PFSK-1 (cell line): ENCODE measurements around the gene PNKD.

Experiments
- FOXP2 ChIP-seq: optimal IDR thresholded peaks from 2 replicates; pipeline ENCODE3; 2011; ENCODE audit warnings: borderline replicate concordance, control low read depth, inconsistent platforms; ENCODE audit not compliant: insufficient read depth; ENCODE audit errors: extremely low read length, extremely low read depth
- POLR2AphosphoS5 ChIP-seq: IDR thresholded peaks from 2 replicates; pipeline ENCODE4 v1.6.1; 2012; ENCODE audit warnings: low read depth, mild to moderate bottlenecking, control low read depth, low read length, moderate library complexity
- SIN3A ChIP-seq: IDR thresholded peaks from 2 replicates; pipeline ENCODE4 v1.6.1; 2012; ENCODE audit warnings: mild to moderate bottlenecking, low read length, moderate library complexity, borderline replicate concordance; ENCODE audit not compliant: insufficient read depth
- TAF1 ChIP-seq: IDR thresholded peaks from 2 replicates; pipeline ENCODE4 v1.6.1; 2012; ENCODE audit warnings: low read length, control low read depth, borderline replicate concordance; ENCODE audit not compliant: insufficient read depth
- TF ChIP-seq, protein P1 (sequence below), 2 experiments: IDR thresholded peaks; 2 replicates each; pipeline versions ENCODE4 v1.6.1 to v1.8.0; 2011 to 2012; ENCODE audit warnings: low read depth in 2 of 2, low read length in 2 of 2, control low read depth in 1 of 2, inconsistent platforms in 1 of 2, mild to moderate bottlenecking in 1 of 2, moderate library complexity in 1 of 2; ENCODE audit not compliant: insufficient read depth in 1 of 2

Gene PNKD

DNA sequence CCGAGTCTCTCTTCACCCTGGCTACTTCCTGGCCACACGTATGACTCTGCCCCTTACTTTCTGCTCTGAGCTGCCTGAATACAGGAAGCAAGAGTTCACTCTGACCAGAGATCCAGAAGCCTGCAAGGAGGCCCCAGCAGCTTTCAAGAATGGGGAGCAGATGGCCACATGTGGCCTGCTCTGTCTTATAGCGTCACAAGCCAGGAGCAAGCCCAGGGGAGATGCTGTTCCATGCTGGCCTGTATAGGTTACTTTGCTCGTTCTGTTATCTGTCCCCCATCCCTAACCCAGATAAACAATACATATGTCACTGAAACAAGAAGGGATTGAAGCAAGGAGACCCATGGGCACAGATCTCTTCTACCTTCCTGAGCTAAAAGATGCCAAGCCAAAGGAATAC, 4.3 kb downstream of the PNKD start:
- TF ChIP-seq, protein P1, sequence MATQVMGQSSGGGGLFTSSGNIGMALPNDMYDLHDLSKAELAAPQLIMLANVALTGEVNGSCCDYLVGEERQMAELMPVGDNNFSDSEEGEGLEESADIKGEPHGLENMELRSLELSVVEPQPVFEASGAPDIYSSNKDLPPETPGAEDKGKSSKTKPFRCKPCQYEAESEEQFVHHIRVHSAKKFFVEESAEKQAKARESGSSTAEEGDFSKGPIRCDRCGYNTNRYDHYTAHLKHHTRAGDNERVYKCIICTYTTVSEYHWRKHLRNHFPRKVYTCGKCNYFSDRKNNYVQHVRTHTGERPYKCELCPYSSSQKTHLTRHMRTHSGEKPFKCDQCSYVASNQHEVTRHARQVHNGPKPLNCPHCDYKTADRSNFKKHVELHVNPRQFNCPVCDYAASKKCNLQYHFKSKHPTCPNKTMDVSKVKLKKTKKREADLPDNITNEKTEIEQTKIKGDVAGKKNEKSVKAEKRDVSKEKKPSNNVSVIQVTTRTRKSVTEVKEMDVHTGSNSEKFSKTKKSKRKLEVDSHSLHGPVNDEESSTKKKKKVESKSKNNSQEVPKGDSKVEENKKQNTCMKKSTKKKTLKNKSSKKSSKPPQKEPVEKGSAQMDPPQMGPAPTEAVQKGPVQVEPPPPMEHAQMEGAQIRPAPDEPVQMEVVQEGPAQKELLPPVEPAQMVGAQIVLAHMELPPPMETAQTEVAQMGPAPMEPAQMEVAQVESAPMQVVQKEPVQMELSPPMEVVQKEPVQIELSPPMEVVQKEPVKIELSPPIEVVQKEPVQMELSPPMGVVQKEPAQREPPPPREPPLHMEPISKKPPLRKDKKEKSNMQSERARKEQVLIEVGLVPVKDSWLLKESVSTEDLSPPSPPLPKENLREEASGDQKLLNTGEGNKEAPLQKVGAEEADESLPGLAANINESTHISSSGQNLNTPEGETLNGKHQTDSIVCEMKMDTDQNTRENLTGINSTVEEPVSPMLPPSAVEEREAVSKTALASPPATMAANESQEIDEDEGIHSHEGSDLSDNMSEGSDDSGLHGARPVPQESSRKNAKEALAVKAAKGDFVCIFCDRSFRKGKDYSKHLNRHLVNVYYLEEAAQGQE (IDR thresholded peaks at IDR 0.05; ENCODE audit: insufficient read depth in 1 of 2, low read depth in 2 of 2, low read length in 2 of 2) = no peak
- TF ChIP-seq SIN3A = no peak

DNA sequence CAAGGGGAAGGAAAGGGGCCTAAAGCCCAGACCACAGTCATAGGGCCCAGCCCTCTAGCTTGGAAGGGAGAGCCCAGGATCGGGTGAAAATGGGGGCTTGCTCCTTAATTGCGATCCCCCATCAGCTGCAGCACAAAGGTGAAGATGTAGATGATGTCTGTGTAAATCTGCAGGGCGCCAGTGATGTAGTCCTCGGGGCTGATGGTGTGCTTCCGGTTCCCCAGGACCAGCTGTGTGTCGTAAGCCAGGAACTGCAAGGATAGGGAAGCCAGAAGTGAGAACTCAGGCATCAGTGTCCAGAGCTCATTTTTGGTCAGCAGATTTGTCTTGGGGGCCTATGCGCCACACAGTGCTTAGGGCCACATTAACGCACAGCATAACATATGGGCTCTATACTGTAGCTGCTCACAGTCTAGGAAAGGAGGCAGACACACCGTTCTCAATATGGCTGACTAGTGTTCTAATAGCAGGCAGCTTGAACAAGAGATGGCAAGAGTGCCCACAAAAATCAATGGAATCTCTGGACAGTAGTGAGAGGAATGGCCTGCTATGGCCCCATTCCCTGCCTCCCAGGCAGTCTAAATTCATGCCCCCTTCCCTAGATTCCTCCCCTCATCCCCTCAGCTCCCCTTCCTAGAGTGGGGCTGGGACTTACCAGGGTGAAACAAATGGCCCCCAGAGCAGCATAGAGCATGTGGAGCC, 5.2 kb downstream of the PNKD start:
- TF ChIP-seq, protein P1 (IDR thresholded peaks at IDR 0.05; ENCODE audit: insufficient read depth in 1 of 2, low read depth in 2 of 2, low read length in 2 of 2) = no peak
- no peak for TF ChIP-seq FOXP2
- TF ChIP-seq TAF1 = no peak
- no peak for TF ChIP-seq POLR2AphosphoS5
- no peak for TF ChIP-seq SIN3A

DNA sequence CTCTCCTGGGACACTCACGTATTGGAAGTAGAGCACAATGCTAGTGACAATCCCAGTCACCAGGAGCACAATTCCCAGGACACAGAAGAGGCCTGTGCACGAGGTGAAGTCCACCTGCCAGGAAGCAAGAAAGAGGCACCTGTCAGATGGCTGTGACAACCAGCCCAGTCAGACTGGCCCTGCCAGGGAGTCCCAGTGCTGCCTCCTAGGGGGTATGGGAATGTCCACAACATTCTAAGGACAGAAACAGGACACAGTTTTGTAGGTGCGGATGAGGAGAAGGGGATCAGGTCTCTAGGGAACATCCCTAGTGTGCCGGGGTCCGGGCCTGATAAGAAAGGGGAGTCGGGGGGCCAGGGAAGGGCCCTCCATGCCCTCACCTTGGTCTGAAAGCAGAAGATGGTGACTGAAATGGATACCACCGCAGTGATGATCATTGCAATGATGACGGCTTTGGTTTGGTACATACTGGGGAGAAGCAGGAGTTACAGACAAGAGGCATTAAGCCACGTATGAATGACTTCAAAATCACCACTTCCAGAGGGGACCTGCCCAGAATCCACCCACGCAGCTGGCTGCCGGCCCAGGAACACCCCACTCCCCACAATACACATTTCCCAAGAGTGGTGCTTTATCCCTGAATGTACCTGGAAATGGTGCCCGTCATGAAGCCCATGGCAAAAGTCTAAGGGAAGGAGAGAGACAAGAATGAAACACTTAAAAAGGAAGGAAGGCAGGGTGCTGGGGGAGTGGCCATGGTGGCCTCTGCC, 6.9 kb downstream of the PNKD start:
- TF ChIP-seq POLR2AphosphoS5 (no peak), FOXP2 (no peak), SIN3A (no peak), TAF1 (no peak)
- TF ChIP-seq, protein P1 (IDR thresholded peaks at IDR 0.05; ENCODE audit: insufficient read depth in 1 of 2, low read depth in 2 of 2, low read length in 2 of 2) = no peak

DNA sequence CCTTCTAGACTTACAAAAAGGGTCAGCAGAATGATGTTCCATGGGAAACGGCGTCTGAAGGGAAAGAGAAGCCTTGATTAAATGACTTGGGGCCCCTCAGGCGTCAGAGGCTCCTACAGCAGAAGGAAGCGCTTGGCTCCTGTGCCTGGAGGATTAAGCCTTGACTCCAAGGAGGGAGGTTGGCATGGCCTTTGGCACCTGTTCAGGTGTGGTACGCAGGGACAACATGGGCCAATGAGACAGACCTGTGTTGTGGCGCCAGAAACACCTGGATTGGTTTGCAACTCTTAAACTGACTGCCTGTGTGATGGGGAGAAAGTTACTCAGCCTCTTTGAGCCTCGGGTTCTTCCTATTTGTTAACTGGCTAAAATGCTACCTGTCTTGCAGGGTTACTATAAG, 7.6 kb downstream of the PNKD start:
- TF ChIP-seq SIN3A = no peak

DNA sequence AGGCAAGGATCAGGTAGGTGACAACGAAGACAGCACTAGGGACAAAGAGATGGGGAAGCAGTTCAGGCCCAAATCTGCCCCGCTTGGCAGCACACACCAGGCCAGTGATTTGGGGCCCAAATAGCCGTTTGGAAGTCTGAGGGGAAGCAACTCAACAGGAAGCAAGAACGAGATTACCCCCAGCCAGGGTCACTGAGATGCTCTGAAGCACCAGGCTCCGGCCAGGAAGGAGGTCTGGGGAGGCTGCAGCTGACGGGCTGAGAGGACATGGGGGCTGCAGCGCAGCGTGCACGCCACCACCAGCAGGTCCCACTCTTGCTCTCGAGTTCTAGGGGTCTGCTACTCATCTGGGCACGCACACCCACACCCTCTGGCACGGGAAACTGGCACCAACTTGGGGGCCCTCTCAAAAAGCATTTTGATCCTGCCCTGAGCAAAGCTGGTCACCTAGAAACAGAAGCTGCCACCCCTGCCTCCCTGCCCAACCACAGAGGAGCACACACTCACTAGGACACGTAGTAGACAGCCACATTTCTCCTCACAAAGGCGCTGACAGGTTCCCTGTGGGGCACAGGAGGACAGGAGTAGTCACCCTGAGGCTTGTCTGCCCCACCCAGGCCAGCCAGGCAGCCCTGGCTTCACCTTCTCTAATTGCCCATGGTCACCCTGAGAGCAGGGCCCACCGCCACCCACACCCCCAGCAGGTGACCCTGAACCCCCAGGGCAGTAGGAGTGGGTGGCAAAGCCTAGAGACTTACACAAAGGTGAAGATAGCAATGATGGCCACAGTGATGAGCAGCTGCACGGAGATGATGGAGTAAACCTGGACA, 8.4 kb downstream of the PNKD start:
- TF ChIP-seq, protein P1 (IDR thresholded peaks at IDR 0.05; ENCODE audit: insufficient read depth in 1 of 2, low read depth in 2 of 2, low read length in 2 of 2) = no peak
- no peak for TF ChIP-seq TAF1
- no peak for TF ChIP-seq FOXP2
- no peak for TF ChIP-seq POLR2AphosphoS5
- TF ChIP-seq SIN3A = no peak
